ENCODE results near the gene OSM. TPM values are rescaled to one million over a fixed set of nuclear protein-coding genes. Genes with fewer than 3 reads are reported as not detected.

The OSM gene
- total and polyA plus RNA-seq, 4 donors = 0.39 to 1.9 (median 0.65) TPM

DNA sequence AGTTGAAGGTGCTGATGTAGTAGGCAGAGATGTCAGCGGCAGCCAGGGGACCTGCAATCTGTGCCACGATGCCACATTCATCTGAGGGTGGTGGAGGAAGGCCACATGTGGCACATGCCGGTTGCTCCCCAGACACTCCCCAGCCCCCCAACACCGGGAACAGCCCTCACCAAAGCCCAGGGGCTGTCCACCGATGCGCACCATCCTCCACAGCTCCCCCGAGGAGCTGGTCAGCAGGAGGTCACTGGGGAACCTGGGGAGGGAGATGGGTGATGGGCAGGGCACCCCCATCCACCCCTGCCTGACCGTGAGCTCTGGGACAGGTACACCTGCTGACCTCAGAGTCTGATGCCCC is 19.2 kb upstream of the OSM start:
- Histone ChIP-seq H3K4me1 (ENCODE audit: control insufficient read depth, insufficient read depth, low read length) (peaks cover 34% of the 10 kb centered on the region), H3K27ac (ENCODE audit: low read depth, low read length) (no peak overlapping the region), H3K36me3 (ENCODE audit: control insufficient read depth, insufficient read depth, low read length) (peaks cover 41% of the 10 kb centered on the region), H3K4me3 (ENCODE audit: low read depth, low read length) (no peak overlapping the region), H3K27me3 (ENCODE audit: control insufficient read depth, insufficient read depth, low read length) (no peaks in the 10 kb centered on the region), H3K9me3 (ENCODE audit: control insufficient read depth, insufficient read depth, low read length) (no peaks in the 10 kb centered on the region)
- no peak for DNase-seq (ENCODE audit: low read depth in 4 of 6, low spot score in 6 of 6)
- no CpG with 5 or more reads among the region's 8 CpGs for WGBS (ENCODE audit: insufficient coverage)

DNA sequence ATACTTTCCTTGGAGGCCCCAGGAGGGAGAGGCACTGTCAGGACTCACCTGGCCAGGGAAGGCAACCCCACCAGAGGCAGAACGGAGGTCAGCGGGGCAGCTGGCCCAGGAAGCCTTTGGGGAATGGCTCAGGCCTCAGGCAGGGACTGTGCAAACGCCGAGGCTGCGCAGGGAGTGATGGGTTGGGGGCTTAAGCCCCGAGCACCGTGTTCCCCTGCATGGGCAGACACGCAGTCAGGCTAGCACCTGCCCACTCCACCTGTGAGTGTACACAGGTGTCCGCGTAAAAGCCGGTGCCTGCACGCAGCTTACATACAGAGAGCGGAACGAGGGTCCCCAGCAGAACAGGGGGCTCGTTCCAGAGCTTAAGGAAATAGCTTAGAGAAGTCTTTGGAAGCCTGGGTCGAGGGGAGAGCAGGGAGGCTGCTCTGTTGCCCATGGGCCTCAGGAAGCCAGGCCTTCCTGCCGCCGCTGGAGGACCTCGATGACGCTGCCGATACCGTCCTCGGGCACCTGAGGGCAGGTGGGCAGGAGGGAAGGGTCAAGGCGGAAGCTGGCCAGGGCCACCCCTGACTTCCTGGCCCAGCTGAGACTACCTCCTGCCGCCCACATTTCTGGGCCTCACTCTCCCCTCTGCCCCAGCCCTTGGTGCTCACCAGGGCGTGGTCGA is 18.7 kb upstream of the OSM start:
- 94% methylated on average over 22 of the region's 27 CpGs for WGBS (ENCODE audit: insufficient coverage)

DNA sequence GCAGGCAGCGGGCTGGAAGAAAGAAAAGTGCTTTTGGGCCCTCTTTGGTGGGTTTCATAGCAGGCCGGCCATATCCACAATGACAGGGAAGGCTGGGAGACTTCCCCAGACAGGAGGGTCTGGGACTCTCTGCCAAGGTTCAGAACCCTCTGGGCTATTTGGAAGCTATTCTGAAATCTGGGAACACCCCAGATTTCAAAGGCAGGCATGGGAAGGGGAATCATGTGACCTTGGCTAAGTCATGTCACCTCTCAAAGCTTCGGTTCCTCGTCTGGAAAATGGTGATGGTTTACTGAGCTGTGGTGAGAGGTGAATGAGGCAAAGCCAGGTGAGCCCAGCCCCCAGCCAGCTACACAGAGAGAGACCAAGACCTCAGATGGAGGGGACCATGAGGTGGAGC is 18.0 kb upstream of the OSM start:
- Histone ChIP-seq H3K4me1 (ENCODE audit: control insufficient read depth, insufficient read depth, low read length) (peaks cover 22% of the 10 kb centered on the region), H3K9me3 (ENCODE audit: control insufficient read depth, insufficient read depth, low read length) (no peaks in the 10 kb centered on the region), H3K4me3 (ENCODE audit: low read depth, low read length) (no peak overlapping the region), H3K27me3 (ENCODE audit: control insufficient read depth, insufficient read depth, low read length) (no peaks in the 10 kb centered on the region), H3K27ac (ENCODE audit: low read depth, low read length) (no peak overlapping the region), H3K36me3 (ENCODE audit: control insufficient read depth, insufficient read depth, low read length) (peaks cover 41% of the 10 kb centered on the region)
- no peak for DNase-seq (ENCODE audit: low read depth in 4 of 6, low spot score in 6 of 6)
- 93% methylated on average over 4 of the region's 4 CpGs for WGBS (ENCODE audit: insufficient coverage)

More for the DNA sequence above, 18.7 kb upstream of the OSM start:
- no peak overlapping the region for H3K27ac ChIP-seq (ENCODE audit: low read depth, low read length)
- DNase-seq (ENCODE audit: low read depth in 4 of 6, low spot score in 6 of 6) = no peak
- peaks cover 41% of the 10 kb centered on the region for H3K36me3 ChIP-seq (ENCODE audit: control insufficient read depth, insufficient read depth, low read length)
- H3K27me3 ChIP-seq (ENCODE audit: control insufficient read depth, insufficient read depth, low read length) = no peaks in the 10 kb centered on the region
- H3K9me3 ChIP-seq (ENCODE audit: control insufficient read depth, insufficient read depth, low read length) = no peaks in the 10 kb centered on the region
- no peak overlapping the region for H3K4me3 ChIP-seq (ENCODE audit: low read depth, low read length)
- H3K4me1 ChIP-seq (ENCODE audit: control insufficient read depth, insufficient read depth, low read length) = peaks cover 29% of the 10 kb centered on the region

DNA sequence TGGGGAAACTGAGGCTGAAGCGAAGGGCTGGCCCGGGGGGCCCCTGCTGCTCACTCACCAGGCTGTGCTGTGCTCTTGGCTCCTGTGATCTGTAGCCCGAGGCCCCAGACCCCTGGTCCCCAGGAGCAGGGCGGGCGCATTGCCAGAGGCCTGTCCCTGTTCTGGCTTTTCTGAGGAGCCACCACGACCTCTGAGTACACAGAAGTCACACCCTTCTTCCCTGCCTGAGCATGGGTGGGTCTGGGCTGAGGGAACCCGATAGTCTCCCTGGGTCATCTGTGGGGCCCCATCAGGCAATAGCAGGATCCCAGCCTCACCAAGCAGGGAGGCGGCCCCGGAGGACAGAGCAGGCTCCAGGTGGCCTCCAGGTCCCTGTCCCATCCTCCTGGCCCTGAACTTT is 17.5 kb upstream of the OSM start:
- Histone ChIP-seq H3K36me3 (ENCODE audit: control insufficient read depth, insufficient read depth, low read length) (peaks cover 41% of the 10 kb centered on the region), H3K4me3 (ENCODE audit: low read depth, low read length) (no peak overlapping the region), H3K27ac (ENCODE audit: low read depth, low read length) (no peak overlapping the region), H3K9me3 (ENCODE audit: control insufficient read depth, insufficient read depth, low read length) (no peaks in the 10 kb centered on the region), H3K4me1 (ENCODE audit: control insufficient read depth, insufficient read depth, low read length) (peaks cover 21% of the 10 kb centered on the region), H3K27me3 (ENCODE audit: control insufficient read depth, insufficient read depth, low read length) (no peaks in the 10 kb centered on the region)
- 78% methylated on average over 9 of the region's 9 CpGs for WGBS (ENCODE audit: insufficient coverage)
- no peak for DNase-seq (ENCODE audit: low read depth in 4 of 6, low spot score in 6 of 6)

DNA sequence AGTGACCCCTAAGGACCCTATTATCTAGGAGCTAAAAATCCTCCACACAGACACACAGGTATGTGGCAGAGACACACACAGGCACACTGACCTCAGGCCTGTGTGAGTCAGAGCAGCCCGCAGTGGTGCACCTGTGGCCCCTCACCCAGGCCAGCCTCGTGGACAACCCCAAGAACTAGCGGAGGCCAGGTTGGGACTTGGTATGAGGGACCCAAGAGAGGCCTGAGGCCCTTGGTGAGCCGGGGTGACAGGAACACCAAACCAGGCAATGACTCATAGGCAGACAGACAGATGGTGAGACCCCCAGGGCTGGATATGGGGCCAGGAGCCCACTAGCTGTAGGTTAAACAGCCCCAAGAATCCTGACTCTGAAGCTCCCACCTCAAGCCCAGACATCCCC is 16.7 kb upstream of the OSM start:
- Histone ChIP-seq H3K9me3 (ENCODE audit: control insufficient read depth, insufficient read depth, low read length) (no peaks in the 10 kb centered on the region), H3K4me1 (ENCODE audit: control insufficient read depth, insufficient read depth, low read length) (peaks cover 15% of the 10 kb centered on the region)
- WGBS (ENCODE audit: insufficient coverage) = 92% methylated on average over 4 of the region's 4 CpGs

DNA sequence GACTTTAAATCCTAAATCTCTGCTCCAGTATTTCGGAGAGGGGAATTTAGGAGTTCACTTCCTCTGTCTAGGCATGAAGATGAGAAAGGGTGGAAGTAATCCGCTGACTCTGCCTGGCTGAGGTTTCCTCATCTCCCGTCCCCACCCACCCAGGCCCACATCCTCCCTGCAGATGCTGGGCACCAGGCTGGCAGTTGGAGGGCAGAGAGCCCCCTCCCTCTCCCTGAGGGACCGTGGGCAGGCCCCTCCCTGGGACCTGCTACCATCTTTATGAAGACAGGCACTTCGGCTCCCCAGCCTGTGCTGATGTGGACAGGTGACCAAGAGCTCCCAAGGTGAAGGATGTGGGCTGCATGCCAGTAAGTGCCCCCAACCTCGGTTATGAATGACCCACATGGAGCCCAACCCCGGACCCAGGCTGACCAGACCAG is 16.0 kb upstream of the OSM start:
- WGBS (ENCODE audit: insufficient coverage) = 67% methylated on average over 4 of the region's 7 CpGs
- H3K4me3 ChIP-seq (ENCODE audit: low read depth, low read length) = no peak overlapping the region
- H3K36me3 ChIP-seq (ENCODE audit: control insufficient read depth, insufficient read depth, low read length) = peaks cover 41% of the 10 kb centered on the region
- H3K27ac ChIP-seq (ENCODE audit: low read depth, low read length) = no peak overlapping the region
- DNase-seq (ENCODE audit: low read depth in 4 of 6, low spot score in 6 of 6) = no peak
- no peaks in the 10 kb centered on the region for H3K9me3 ChIP-seq (ENCODE audit: control insufficient read depth, insufficient read depth, low read length)
- H3K4me1 ChIP-seq (ENCODE audit: control insufficient read depth, insufficient read depth, low read length) = peaks cover 16% of the 10 kb centered on the region
- H3K27me3 ChIP-seq (ENCODE audit: control insufficient read depth, insufficient read depth, low read length) = no peaks in the 10 kb centered on the region

More for the DNA sequence above, 16.7 kb upstream of the OSM start:
- peaks cover 41% of the 10 kb centered on the region for H3K36me3 ChIP-seq (ENCODE audit: control insufficient read depth, insufficient read depth, low read length)
- DNase-seq (ENCODE audit: low read depth in 4 of 6, low spot score in 6 of 6) = no peak
- no peak overlapping the region for H3K4me3 ChIP-seq (ENCODE audit: low read depth, low read length)
- H3K27ac ChIP-seq (ENCODE audit: low read depth, low read length) = no peak overlapping the region
- H3K27me3 ChIP-seq (ENCODE audit: control insufficient read depth, insufficient read depth, low read length) = no peaks in the 10 kb centered on the region

DNA sequence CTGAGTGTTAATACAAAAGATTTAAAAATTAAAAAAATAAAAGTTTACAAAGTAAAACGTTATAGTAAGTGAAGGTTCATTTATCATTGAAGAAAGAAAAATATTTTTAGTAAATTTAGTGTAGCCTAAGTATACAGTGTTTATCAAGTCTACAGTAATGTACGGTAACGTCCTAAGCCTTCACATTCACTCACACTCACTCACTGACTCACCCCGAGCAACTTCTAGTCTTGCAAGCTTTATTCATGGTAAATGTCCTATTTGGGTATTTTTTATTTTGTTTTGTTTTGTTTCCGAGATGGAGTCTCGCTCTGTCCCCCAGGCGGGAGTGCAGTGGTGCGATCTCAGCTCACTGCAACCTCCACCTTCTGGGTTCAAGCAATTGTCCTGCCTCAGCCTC is 13.9 kb upstream of the OSM start:
- Histone ChIP-seq H3K27ac (ENCODE audit: low read depth, low read length) (no peak overlapping the region), H3K4me1 (ENCODE audit: control insufficient read depth, insufficient read depth, low read length) (peaks cover 15% of the 10 kb centered on the region), H3K4me3 (ENCODE audit: low read depth, low read length) (no peak overlapping the region), H3K9me3 (ENCODE audit: control insufficient read depth, insufficient read depth, low read length) (no peaks in the 10 kb centered on the region), H3K36me3 (ENCODE audit: control insufficient read depth, insufficient read depth, low read length) (peaks cover 23% of the 10 kb centered on the region), H3K27me3 (ENCODE audit: control insufficient read depth, insufficient read depth, low read length) (no peaks in the 10 kb centered on the region)
- no peak for DNase-seq (ENCODE audit: low read depth in 4 of 6, low spot score in 6 of 6)
- WGBS (ENCODE audit: insufficient coverage) = 98% methylated on average over 4 of the region's 8 CpGs

DNA sequence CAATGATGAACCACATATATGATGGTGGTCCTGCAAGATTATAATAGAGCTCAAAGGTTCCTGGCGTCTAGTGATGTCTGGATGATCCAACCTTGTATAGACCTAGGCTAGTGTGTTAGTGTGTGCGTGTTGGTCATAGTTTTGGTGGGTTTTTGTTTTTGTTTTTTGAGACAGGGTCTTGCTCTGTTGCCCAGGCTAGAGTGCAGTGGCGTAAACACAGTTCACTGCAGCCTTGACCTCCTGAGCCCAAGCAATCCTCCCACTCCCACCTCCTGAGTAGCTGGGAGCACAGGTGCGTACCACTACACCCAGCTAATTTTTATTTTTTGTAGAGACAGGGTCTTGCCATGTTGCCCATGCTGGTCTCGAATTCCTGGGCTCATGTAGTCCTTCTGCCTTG is 13.3 kb upstream of the OSM start:
- Histone ChIP-seq H3K36me3 (ENCODE audit: control insufficient read depth, insufficient read depth, low read length) (peaks cover 17% of the 10 kb centered on the region), H3K27ac (ENCODE audit: low read depth, low read length) (no peak overlapping the region), H3K4me3 (ENCODE audit: low read depth, low read length) (no peak overlapping the region), H3K4me1 (ENCODE audit: control insufficient read depth, insufficient read depth, low read length) (peaks cover 15% of the 10 kb centered on the region), H3K9me3 (ENCODE audit: control insufficient read depth, insufficient read depth, low read length) (no peaks in the 10 kb centered on the region), H3K27me3 (ENCODE audit: control insufficient read depth, insufficient read depth, low read length) (no peaks in the 10 kb centered on the region)
- WGBS (ENCODE audit: insufficient coverage) = 90% methylated on average over 3 of the region's 5 CpGs
- DNase-seq (ENCODE audit: low read depth in 4 of 6, low spot score in 6 of 6) = no peak

DNA sequence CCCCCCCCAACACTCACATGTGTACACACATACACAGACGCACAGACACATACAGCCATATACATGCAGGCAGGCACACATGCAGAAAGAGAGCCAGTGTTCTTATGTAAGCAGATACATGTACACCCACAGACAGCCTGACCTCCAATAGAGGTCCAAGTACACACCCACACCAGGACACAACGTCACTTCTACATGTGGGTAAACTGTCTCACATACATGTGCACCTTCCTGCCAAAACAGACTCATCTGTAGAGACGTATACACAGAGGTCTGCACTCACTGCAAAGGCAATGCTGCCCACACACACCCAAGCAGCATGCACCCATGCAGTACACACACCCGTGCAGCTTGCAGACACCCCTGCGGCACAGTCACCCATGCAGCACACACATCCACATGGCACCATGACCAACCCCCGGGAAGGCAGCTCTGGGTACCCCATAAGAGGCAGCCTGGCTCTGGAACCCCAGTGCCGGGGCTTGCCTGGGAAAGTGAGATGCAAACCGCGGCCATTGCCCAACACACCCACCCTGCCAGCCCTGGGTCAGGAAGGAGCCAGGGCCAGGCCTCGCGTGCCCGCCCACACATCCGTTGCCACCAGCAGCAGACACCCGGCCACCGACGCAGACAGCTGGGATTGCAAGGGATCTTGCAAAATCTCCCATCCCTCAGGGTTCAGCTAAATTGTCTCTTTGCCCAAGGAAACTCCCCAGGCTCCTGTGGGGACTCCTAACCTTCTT is 12.6 kb upstream of the OSM start:
- WGBS (ENCODE audit: insufficient coverage) = 83% methylated on average over 16 of the region's 16 CpGs
- H3K36me3 ChIP-seq (ENCODE audit: control insufficient read depth, insufficient read depth, low read length) = peaks cover 12% of the 10 kb centered on the region
- H3K27ac ChIP-seq (ENCODE audit: low read depth, low read length) = no peak overlapping the region
- peaks cover 15% of the 10 kb centered on the region for H3K4me1 ChIP-seq (ENCODE audit: control insufficient read depth, insufficient read depth, low read length)
- DNase-seq (ENCODE audit: low read depth in 4 of 6, low spot score in 6 of 6) = no peak
- H3K9me3 ChIP-seq (ENCODE audit: control insufficient read depth, insufficient read depth, low read length) = no peaks in the 10 kb centered on the region
- no peaks in the 10 kb centered on the region for H3K27me3 ChIP-seq (ENCODE audit: control insufficient read depth, insufficient read depth, low read length)
- no peak overlapping the region for H3K4me3 ChIP-seq (ENCODE audit: low read depth, low read length)

All from spinal cord (tissue), 10 donors.